Embryonic facial prominence (tissue), 1 donor: ENCODE results near the gene ZNF138.
"Not testable (repeated sequence)": the region's sequence is repeated elsewhere in the genome, so short reads cannot be mapped to it uniquely, and the experiment has no call there.

ENCODE experiments used
- DNase-seq: peaks from one replicate; pipeline ENCODE4 v3.0.0-alpha.2; 2016; ENCODE audit errors: extremely low spot score

ZNF138 gene

DNA sequence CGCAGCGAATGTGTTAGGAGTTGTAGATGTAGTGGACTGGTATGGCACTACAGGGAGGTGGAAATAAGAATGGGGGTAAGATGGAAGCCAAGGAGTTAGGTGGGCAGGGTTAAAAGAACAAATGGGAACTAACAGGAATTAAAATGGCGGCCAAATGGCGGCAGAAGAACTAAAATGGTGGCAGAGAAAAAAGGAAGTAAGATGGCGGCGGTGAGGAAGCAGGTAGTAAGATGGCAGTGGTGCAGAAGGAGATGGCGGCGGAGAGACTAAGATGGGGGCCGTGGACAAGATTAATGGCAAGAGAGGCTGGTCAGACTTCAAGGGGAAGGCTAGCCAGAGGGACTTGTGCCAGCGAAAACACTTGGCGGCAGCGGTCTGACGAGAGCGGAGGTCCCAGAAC lies 44.5 kb downstream of the ZNF138 start:
- DNase-seq, result no peak

DNA sequence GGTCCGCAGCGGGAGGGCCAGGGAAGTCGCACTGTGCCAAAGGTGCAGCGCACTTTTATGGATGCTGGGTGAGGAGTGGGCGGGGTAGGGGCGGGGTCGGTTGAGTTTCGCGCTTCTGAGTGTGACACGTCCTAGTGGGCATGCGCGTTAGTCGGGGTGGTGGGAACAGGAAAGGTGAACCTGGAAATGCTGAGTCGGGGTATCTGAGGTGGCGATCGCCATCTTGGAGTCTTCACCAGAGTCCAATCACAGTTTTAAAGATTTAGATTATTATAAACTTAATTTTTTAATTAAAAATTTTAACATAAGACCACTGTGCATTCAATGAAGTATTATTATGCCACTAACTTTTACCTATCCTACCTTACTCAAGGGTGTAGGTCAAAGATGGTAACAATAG lies 45.7 kb downstream of the ZNF138 start:
- DNase-seq, result no peak

DNA sequence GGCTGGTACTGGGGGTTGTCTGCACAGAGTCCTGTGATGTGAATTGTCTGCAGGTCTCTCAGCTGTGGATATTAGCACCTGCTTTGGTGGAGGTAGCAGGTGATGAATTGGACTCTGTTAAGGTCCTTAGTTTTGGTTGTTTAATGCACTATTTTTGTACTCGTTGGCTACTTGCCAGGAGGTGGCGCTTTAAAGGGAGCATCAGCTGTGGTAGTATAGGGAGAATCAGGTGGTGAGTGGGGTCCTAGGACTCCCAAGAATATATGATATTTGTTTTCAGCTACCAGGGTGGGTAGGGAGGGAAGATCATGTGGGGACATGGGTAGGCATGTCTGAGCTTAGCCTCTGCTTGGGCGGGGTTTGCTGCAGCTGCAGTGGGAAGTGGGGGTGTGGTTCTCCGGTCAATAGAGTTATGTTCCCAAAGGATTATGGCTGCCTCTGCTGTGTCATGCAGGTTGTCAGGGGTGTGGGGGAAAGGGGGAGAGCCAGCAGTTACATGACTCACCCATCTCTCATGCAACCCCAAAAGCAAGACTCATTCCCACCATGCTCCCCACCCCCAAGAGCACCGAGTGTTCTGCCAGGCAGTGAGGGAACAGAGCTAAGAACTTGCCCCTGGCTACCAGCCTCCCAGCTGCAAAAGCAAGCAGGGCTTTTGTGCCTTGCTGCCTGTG lies 55.2 kb downstream of the ZNF138 start:
- DNase-seq, result no peak

DNA sequence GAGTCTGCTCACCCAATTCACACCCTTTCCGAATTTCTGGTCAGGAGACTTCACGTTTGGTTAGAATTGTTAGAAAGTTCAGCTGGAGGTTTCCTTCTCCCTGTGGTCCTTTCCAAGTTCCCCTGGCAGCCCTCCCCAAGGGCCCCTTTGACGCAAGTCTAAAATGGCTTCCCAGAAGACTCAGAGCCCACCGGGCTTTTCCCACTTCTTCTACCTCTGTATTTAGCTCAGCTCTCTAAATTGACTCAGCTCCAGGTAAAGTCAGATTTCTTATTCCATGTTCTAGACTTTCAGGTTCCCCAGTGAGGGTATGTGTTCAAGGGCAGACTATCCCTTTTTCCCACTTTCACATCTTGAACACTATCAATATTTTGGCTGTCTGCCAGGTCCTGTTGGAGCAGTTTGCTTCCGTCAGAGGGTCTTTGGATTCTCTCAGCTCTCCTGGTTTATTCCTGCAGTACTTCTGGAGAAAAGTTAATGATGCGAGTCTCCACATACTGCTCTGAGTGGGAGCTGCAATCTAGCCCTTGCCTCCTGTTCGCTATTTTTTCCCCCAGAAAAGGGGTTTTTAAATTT lies 55.8 kb downstream of the ZNF138 start:
- DNase-seq, result no peak

DNA sequence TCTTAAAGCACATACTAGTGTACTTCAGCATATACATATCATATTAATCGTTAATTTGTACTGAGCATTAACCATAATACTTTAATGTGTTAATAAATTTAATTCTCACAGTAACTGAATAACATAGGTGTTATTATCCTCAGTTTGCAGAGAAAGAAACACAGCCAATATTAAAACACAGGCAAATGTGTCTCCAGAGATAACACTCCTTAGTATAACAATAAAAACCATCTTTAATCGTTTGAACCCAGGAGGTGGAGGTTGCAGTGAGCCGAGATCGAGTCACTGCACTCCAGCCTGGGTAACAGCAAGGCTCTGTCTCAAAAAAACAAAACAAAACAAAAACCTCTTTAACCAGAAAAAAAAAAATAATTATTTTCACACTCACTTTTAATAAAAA lies 59.5 kb downstream of the ZNF138 start:
- no peak for DNase-seq

DNA sequence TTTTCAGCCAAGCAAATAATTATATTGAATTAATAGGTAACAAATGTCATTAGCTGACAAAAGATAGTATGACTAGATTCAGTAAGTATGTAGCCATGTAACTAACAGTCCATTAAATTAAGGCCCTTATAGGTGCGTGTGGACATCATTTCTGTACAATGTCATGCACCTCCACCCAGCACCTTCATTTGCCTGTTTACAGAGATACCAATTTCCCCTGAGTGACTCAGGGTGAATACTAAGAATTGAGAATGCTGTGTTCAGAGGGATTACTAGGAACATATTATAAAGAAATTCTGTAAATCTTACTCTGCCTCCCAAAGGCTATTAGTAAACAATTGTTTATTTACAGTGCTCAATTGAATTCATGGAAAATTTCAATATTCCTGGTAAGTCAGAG lies 60.7 kb downstream of the ZNF138 start:
- no peak for DNase-seq

DNA sequence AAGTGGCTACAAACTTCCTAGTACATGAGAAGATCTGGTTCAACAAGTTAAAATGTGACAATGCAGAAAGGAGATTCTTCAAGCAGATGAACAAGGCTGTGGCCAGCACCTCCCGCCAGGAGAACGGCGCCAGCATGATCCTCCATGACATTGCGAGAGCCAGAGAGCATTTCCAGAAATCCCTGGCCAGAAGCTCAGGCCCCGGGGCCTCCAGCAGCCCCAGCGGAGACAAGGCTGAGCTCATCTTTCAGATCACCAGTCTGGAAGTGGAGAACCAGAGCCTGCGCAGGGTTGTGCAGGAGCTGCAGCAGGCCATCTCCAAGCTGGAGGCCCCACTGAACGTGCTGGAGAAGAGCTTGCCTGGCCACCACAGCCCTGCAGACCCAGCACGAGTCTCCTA lies 68.8 kb downstream of the ZNF138 start:
- no peak for DNase-seq

DNA sequence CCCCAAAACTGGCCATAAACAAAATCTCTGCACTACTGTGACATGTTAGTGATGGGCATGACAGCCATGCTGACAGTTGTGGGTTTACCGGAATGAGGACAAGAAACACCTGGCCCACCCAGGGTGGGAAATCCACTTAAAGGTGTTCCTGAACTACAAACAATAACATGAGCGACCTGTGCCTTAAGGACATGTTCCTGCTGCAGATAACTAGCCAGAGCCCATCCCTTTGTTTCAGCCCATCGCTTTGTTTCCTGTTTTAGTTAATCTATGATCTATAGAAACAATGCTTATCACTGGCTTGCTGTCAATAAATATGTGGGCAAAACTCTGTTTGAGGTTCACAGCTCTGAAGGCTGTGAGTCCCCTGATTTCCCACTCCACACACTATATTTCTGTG lies 69.3 kb downstream of the ZNF138 start:
- not testable (repeated sequence) for DNase-seq

DNA sequence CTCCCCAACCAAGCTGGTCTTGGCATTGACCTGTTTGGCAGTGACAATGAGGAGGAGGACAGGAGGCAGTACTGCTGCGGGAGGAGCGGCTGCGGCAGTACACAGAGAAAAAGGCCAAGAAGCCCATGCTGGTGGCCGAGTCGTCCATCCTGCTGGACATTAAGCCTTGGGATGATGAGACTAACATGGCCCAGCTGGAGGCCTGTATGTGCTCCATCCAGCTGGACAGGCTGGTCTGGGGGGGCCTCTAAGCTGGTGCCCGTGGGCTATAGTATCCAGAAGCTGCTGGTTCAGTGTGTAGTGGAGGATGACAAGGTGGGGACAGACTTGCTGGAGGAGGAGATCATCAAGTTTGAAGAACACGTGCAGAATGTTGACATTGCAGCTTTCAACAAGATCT lies 69.7 kb downstream of the ZNF138 start:
- DNase-seq, result no peak

DNA sequence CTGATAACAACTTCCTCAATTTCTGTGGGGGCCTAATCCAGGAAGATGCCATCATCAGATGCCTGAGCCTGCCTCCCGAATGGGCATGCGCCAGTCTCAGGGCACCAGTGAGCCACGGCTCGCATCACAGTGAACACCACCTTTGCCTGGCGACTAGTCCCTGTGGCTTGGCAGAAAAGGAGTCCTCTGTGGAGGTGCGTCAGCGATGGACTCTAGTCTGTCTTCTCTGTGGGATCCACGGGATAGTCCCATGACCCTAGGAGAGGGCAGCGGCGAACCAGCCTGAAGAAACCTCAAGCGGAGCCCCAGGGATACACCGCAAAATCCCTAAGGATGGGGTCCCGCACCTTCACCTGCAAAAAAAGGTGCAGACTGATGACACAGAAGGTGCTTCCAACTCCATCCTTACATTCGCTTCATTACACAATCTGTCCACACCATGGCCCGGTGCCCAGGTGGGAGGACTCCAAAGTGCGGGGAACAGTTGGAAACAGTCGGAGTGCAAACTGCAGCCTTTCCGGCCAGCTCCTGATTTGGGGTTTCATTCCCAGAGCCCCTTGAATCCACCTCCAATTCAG lies 73.7 kb downstream of the ZNF138 start:
- no peak for DNase-seq

DNA sequence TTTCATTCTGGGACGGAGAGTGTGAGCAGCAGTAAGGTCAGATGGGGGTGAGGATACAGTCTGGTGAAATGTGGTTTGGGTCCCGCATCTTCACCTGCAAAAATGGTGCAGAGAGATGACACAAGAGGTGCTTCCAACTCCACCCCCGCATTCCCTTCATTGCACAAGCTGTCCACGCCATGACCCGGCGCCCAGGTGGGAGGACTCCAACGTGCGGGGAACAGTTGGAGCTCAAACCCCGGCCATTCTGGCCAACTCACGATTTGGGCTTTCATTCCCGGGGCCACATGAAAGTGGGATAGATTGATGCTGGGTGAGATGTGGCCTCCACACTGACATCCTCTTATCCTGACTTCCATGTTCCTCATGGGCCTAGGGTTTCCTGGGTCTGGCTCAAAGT lies 74.3 kb downstream of the ZNF138 start:
- DNase-seq, result no peak

DNA sequence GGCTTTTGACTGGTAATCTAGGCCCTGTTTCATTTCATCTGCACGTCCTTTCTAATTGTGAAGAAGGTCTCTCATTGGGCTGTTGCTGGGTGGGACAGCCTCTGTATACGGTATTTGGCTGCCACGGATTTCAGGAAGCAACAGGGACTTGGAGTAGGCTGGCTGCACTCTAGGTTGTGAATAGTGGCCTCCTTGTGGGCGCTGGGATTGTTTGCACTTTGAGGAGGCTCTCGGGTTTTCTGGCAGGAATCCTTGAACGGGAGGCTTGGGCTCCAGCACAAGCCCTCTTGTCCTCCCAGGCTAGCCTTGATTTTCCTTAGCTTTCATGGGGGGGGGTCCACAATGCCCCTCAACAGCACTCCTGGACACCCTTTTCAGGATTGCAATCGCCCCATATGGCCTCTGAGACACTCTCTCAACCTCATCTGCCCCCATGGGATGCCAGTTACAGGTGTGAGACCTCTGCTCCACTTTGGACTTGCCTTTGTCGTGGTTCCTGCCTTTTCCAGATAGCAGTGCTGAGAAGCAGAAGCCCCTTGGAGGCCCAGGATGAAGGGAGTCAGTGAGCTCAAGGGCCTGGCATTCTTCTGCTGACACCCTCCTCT lies 75.0 kb downstream of the ZNF138 start:
- no peak for DNase-seq

DNA sequence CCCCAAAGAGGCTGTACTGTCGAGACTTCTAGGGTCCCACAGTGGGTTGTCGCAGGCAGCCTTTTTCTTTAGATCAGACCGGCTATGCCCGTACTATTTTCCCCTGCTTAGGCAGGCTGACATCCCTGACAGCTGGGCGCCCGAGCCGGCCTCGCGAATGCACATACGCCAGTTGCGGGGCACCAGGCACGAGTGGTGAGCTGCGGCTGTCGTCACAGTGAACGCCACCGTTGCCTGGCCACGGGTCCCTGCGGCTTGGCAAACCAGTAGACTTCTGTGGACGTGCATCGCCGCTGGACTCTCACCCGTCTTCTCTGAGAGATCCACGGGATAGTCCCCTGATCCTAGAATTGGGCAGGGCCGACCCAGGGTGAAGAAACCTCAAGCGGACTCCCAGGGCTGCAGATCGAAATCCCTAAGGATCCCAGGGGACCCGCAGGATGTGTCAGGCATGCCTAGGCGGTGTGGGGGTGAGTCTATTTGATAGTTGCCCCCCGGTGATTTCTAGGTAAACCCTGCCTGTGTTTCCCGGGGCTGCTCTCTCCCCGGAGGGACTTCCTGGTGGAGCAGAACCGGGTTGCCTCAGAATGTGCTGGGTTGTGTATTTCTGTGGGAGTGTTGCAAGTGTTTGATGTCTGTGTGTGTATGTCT lies 75.8 kb downstream of the ZNF138 start:
- no peak for DNase-seq

DNA sequence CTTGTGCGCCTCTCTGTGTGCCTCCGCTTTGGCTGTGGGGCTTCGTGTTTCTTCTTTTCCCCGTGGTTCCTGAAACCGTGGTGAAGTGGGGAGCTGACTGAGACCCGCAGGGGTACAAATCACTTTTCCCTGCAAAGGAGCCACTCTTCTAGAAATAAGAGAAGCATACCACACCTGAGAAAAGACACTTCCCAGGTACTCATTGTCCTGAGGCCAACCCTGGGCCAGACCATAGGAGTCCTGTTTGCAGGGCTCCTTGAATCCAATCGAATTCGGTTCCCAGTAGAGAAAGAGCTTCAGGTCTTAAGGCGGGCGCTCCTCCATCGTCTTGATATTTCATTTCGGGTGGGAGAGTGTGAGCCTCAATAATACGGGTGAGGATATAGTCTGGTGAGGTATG lies 76.4 kb downstream of the ZNF138 start:
- no peak for DNase-seq

DNA sequence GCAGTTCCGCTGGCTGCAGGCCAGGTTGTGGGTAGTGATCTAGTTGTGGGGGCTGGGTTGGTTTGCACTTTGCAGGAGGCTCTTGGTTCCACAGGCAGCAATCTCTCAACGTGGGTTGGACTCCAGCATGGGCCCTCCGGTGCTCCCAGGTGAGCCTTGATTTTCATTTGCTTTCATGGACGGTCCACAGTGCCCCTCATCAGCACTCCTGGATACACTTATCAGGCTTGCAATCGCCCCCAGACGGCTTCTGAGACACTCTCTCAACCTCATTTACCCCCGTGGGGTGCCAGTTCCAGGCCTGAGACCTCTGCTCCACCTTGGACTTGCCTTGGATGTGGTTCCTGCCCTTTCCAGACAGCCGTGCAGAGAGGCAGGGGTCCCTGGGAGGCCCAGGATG lies 77.5 kb downstream of the ZNF138 start:
- DNase-seq, result no peak

DNA sequence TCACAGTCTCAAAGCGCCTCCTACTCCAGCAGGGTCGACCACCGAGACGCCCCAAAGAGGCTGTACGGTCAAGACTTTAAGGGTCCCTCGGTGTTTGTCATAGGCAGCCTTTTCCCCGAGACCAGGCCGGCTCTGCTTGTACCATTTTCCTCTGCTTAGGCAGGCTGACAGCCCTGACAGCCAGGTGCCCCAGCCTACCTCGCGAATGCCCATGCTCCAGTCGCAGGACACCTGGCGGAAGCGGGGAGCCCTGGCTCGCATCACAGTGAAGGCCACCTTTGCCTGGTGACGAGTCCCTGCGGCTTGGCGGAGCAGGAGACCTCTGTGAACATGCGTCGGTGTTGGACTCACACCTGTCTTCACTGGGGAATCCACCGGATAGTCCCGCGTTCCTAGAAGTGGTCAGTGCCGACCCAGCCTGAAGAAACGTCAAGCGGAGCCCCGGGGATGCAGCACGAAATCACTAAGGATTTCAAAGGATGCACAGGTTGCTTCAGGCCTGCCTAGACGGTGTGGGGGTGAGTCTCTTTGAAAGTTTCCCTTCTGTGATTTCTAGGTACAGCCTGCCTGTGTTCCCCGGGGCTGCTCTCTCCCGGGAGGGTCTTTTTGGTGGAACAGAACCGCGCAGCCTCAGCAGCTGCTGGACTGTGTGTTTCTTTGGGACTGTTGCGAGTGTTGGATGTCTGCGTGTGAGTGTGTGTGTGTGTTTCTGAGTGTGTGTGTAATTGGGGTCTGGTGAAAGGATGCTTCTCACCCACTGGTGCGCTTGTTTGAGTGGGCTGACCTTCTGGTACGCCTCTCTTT lies 78.3 kb downstream of the ZNF138 start:
- no peak for DNase-seq

DNA sequence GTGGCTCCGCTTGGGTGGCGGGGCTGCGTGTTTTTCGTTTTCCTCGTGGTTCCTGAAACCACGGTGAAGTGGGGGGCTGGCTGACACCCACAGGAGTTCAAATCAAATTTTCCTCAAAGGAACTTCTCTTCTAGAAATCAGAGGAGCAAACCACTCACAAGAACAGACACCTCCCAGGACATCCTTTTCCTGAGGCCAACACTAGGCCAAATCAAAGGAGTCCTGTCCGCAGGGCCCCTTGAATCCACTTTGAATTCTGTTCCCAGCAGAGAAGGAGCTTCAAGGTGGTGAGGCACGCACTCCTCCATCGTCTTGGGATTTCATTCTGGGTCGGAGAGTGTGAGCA lies 78.9 kb downstream of the ZNF138 start:
- no peak for DNase-seq

DNA sequence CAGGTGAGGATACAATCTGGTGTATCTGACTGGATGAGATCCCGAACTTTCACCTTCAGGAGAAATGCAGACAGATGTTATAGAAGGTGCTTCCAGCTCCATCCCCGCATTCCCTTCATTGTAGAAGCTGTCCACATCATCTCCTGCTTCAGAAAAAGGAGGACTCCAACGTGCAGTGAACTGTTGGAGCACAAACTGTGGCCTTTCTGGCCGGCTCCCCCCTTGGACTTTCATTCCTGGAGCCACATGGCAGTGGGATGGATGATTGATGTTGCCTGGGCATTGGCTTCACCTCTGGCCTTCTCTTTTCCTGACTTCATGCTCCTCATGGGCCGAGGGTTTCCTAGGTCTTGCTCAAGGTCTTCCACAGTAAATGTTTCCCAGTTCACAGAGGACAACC lies 79.3 kb downstream of the ZNF138 start:
- no peak for DNase-seq

DNA sequence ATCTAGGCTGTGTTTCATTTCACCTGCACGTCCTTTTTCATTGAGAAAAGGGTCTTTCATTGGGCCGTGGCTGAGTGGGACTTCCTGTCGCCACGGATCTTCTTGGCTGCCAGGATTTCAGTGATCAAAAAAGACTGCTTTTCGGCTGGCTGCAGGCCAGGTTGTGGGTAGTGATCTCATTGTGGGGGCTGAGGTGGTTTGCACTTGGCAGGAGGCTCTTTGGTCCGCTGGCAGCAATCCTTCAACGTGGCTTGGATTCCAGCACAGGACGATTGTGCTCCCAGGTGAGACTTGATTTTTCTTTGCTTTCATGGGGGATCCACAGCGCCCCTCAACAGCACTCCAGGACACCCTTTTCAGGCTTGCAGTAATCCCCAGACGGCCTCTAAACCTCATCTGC lies 79.9 kb downstream of the ZNF138 start:
- DNase-seq, result no peak

DNA sequence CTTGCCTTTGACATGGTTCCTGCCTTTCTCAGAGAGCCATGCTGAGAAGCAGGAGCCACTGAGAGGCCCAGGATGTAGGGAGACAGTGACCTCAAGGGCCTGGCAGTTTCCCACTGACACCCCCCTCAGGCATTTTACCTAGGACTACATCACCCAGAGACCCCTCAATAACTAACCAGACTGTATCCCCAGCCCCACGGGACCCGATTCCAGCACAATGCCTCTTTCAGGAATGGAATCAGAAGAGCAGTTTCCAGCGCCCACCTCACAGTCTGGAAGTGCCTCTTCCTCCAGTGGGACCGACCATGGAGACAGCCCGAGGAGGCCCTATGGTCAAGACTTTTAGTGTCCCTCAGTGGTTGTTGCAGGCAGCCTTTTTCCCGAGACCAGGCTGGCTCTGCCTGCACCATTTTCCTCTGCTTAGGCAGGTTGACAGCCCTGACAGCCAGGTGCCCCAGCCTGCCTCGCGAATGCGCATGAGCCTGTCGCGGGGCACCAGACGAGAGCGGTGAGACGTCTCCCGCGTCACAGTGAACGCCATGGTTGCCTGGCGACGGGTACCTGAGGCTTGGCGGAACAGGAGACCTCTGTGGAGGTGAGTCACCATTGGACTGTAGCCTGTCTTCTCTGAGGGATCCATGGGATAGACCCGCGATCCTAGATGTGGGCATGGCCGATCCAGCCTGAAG lies 80.5 kb downstream of the ZNF138 start:
- no peak for DNase-seq

DNA sequence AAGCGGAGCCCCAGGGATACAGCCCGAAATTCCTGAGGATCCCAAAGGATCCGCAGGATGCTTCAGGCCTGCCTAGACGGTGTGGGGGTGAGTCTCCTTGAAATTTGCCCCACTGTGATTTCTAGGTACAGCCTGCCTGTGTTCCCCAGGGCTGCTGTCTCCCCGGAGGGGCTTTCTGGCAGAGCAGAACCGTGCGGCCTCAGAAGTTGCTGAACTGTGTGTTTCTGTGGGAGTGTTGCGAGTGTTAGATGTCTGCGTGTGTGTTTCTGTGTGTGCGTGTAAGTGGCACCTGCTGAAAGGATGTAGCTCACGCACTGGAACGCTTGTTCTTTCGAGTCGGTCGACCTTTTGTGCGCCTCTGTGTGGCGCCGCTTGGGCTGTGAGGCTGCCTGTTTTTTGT lies 81.0 kb downstream of the ZNF138 start:
- no peak for DNase-seq
